Adipocyte (in vitro differentiated cells): ENCODE results near the gene F7.
"Not testable (repeated sequence)": the region's sequence is repeated elsewhere in the genome, so short reads cannot be mapped to it uniquely, and the experiment has no call there.

Experiments
- DNase-seq: peaks from one replicate; pipeline ENCODE4 v3.0.0-alpha.2; 2015; ENCODE audit warnings: low read depth
- H3K27me3 ChIP-seq: replicated peaks from 2 replicates; pipeline ENCODE4 v1.7.0; 2013; ENCODE audit warnings: mild to moderate bottlenecking, low read length, moderate library complexity; ENCODE audit not compliant: control insufficient read depth, insufficient read depth
- H3K36me3 ChIP-seq: 2 replicates; pipeline ENCODE4 v1.7.0; 2013; ENCODE audit warnings: low read length, mild to moderate bottlenecking, moderate library complexity; ENCODE audit not compliant: control insufficient read depth, insufficient read depth, severe bottlenecking
- H3K4me1 ChIP-seq: 2 replicates; pipeline ENCODE4 v1.7.0; 2013; ENCODE audit warnings: mild to moderate bottlenecking, low read length, moderate library complexity; ENCODE audit not compliant: control insufficient read depth, insufficient read depth
- H3K4me3 ChIP-seq: 2 replicates; pipeline ENCODE4 v1.7.0; 2013; ENCODE audit warnings: mild to moderate bottlenecking, low read length, moderate library complexity
- H3K9ac ChIP-seq: 2 replicates; pipeline ENCODE4 v1.7.0; 2013; ENCODE audit warnings: mild to moderate bottlenecking, low read length, moderate library complexity
- H3K9me3 ChIP-seq: 2 replicates; pipeline ENCODE4 v1.7.0; 2013; ENCODE audit warnings: mild to moderate bottlenecking, low read length, moderate library complexity; ENCODE audit not compliant: control insufficient read depth

F7 gene

GRCh38 chr13:113109151-113110047 is 3.8 kb downstream of the F7 start:
- Histone ChIP-seq H3K27me3 (peaks cover 12% of the 10 kb centered on the region), H3K4me1 (peaks cover 4% of the 10 kb centered on the region), H3K36me3 (no peaks in the 10 kb centered on the region), H3K9me3 (no peaks in the 10 kb centered on the region), H3K9ac (no peak overlapping the region), H3K4me3 (no peak overlapping the region)
- no peak for DNase-seq

- no peak overlapping the region for H3K9ac ChIP-seq
- no peaks in the 10 kb centered on the region for H3K9me3 ChIP-seq
- peak overlapping the region; percentile 70 for H3K4me3 ChIP-seq
- peaks cover 3% of the 10 kb centered on the region for H3K4me1 ChIP-seq
- no peaks in the 10 kb centered on the region for H3K36me3 ChIP-seq
- DNase-seq, result peak; percentile 31
- peaks cover 20% of the 10 kb centered on the region for H3K27me3 ChIP-seq
Measured at GRCh38 chr13:113110048-113110851, 4.7 kb downstream of the F7 start.

GRCh38 chr13:113110852-113111315 is 5.3 kb downstream of the F7 start:
- no peaks in the 10 kb centered on the region for H3K9me3 ChIP-seq
- no peak for DNase-seq

GRCh38 chr13:113111821-113112220 is 6.2 kb downstream of the F7 start:
- not testable (repeated sequence) for H3K4me3 ChIP-seq, H3K9ac ChIP-seq, DNase-seq, H3K36me3 ChIP-seq, H3K9me3 ChIP-seq, H3K4me1 ChIP-seq
- peaks cover 21% of the 10 kb centered on the region for H3K27me3 ChIP-seq

More at GRCh38 chr13:113110852-113111315, 5.3 kb downstream of the F7 start:
- no peak overlapping the region for H3K9ac ChIP-seq
- peaks cover 21% of the 10 kb centered on the region for H3K27me3 ChIP-seq
- H3K4me1 ChIP-seq, result no peaks in the 10 kb centered on the region
- H3K4me3 ChIP-seq, result peak overlapping the region; percentile 70
- H3K36me3 ChIP-seq, result no peaks in the 10 kb centered on the region

- H3K9me3 ChIP-seq, H3K4me3 ChIP-seq, H3K36me3 ChIP-seq, H3K4me1 ChIP-seq, DNase-seq, H3K9ac ChIP-seq: not testable (repeated sequence)
- H3K27me3 ChIP-seq, result peaks cover 21% of the 10 kb centered on the region
Measured at GRCh38 chr13:113112475-113112874, 6.9 kb downstream of the F7 start.

- Histone ChIP-seq H3K9ac (no peak overlapping the region), H3K36me3 (no peaks in the 10 kb centered on the region), H3K27me3 (peaks cover 26% of the 10 kb centered on the region), H3K4me1 (no peaks in the 10 kb centered on the region), H3K4me3 (no peak overlapping the region), H3K9me3 (no peaks in the 10 kb centered on the region)
- DNase-seq, result no peak
Measured at GRCh38 chr13:113112893-113113845, 7.6 kb downstream of the F7 start.

GRCh38 chr13:113113846-113114271 is 8.3 kb downstream of the F7 start:
- DNase-seq, result no peak

GRCh38 chr13:113114511-113115362 is 9.1 kb downstream of the F7 start:
- H3K27me3 ChIP-seq, result peaks cover 40% of the 10 kb centered on the region
- H3K36me3 ChIP-seq, result no peaks in the 10 kb centered on the region
- no peak overlapping the region for H3K4me3 ChIP-seq
- H3K9me3 ChIP-seq, result no peaks in the 10 kb centered on the region
- no peaks in the 10 kb centered on the region for H3K4me1 ChIP-seq
- H3K9ac ChIP-seq, result no peak overlapping the region
- no peak for DNase-seq

More at GRCh38 chr13:113113846-113114271, 8.3 kb downstream of the F7 start:
- Histone ChIP-seq H3K36me3 (no peaks in the 10 kb centered on the region), H3K9me3 (no peaks in the 10 kb centered on the region), H3K9ac (no peak overlapping the region), H3K27me3 (peaks cover 33% of the 10 kb centered on the region), H3K4me3 (no peak overlapping the region), H3K4me1 (no peaks in the 10 kb centered on the region)

- Histone ChIP-seq H3K9me3 (no peaks in the 10 kb centered on the region), H3K4me1 (no peaks in the 10 kb centered on the region), H3K9ac (no peak overlapping the region), H3K4me3 (no peak overlapping the region), H3K36me3 (no peaks in the 10 kb centered on the region), H3K27me3 (peaks cover 41% of the 10 kb centered on the region)
- DNase-seq, result no peak
Measured at GRCh38 chr13:113115363-113116205, 10.0 kb downstream of the F7 start.
